GM12892 (cell line): Measurements from ENCODE around the gene ENOX1.

ENCODE experiments used
- DNase-seq: peaks from one replicate; pipeline ENCODE4 v3.0.0; 2011; ENCODE audit not compliant: insufficient read length
- FAIRE-seq: peaks from 2 replicates; lab custom pipeline; 2011; peaks lifted over from hg19 to GRCh38; lab: Jason Lieb, UNC
- POLR2A ChIP-seq: IDR thresholded peaks from 2 replicates; pipeline ENCODE4 v1.6.1; 2011; ENCODE audit warnings: low read depth, low read length, control low read depth
- POLR2AphosphoS5 ChIP-seq: IDR thresholded peaks from 2 replicates; pipeline ENCODE4 v1.6.1; 2011; ENCODE audit warnings: low read depth, low read length, control low read depth
- TAF1 ChIP-seq: IDR thresholded peaks from 2 replicates; pipeline ENCODE4 v1.6.1; 2011; ENCODE audit warnings: low read depth, mild to moderate bottlenecking, control low read depth, low read length, borderline replicate concordance

Gene ENOX1

DNA sequence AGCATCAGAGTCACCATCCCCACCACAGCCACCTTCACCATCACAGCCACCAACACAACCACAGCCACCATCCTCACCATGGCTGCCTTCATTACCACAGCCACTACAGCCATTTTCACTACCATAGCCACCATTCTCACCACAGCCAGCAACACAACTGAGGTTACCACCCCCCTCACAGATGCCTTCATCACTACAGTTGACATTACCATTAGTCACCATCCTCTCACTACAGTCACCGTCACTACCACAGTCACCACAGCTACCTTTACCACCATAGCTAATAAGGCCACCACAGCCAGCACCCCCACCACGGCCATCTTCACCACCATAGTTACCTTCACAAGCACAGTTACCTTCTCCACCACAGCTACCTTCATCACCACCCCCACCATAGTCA is 493.8 kb downstream of the ENOX1 start:
- no peak for DNase-seq
- TF ChIP-seq POLR2A (no peak), TAF1 (no peak), POLR2AphosphoS5 (no peak)
- FAIRE-seq: no peak

DNA sequence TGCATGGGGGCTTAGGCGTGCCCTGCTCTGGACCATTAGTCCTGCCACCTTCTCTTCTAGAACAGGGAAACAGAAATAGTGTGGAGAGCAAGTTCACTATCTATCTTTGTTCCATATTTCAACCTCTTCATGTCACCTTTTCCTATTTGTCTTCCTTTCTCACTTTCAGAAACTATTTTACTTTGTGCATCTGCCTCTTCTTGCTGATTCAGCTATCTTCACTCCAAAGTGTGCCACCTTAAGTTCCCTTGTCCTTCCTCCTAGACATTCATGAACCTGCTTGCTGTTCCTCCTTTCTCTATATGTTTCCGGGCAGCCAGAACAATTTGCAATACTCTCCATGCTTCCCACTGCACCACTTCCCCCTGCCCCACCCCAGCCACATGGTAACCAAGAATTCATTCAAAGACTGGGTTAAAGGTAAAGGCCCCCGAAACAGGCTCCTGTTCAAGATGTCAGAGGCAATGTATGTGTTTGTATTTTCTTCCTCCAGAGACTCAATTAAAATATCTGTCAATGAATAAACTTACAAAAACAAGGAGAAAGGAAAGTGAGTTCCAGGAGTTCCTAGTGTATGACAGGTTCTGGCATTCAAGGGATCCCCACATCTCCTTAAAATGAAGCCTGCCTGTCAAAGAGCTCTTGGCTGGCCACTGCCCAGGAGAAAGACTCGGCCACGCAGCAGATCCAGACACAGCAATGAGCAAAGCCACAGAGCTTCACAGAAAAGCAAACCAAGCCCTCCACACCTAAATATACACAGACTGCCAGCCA is 495.3 kb downstream of the ENOX1 start:
- FAIRE-seq: no peak

DNA sequence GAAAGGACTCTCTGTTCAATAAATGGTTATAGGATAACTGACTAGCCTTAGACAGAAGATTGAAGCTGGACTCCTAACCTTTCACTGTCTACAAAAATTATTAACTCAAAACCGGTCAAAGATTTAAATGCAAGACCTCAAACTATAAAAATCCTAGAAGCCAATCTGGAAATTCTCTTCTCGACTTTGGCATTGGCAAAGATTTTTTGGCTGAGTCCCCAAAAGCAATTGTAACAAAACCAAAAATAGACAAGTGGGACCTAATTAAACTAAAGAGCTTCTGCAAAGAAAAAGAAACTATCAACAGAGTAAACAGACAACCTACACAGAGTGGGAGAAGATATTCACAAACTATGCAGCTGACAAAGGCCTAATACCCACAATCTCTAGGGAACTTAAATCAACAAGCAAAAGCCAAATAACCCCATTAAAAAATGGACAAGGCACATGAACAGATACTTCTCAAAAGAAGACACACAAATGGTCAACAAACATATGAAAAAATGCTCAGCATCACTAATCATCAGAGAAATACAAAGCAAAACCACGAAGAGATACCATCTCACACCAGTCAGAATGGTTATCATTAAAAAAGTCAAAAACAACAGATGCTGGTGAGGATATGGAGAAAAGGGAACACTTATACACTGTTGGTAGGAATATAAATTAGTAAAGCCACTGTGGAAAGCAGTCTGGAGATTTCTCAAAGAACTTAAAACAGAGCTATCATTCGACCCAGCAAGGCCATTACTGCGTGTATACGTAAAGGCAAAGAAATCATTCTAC is 497.1 kb downstream of the ENOX1 start:
- DNase-seq (no peak), FAIRE-seq (no peak)
- TF ChIP-seq TAF1: no peak
- TF ChIP-seq POLR2AphosphoS5: no peak
- no peak for TF ChIP-seq POLR2A

More for the DNA sequence above, 495.3 kb downstream of the ENOX1 start:
- no peak for DNase-seq
- TF ChIP-seq POLR2A (no peak), POLR2AphosphoS5 (no peak), TAF1 (no peak)

DNA sequence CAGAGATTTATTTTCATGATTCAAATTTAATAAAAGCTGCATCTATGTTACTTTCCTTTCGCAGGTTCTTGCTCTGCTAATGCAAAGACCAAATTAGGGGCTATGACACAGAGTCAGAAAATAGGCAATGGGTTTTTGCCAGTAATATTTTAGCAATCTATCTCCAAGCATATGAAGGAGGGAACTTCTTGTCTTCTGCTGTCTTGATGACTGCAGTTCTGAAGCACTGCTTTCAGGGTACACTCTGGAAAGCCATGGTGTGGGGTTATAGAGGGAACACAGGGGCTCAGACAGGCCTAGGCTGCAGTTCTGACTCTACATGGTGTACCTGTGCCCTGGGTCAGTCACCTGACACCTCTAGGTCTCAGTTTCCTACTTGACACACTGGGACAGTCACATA is 500.0 kb downstream of the ENOX1 start:
- TF ChIP-seq POLR2AphosphoS5 (no peak), TAF1 (no peak), POLR2A (no peak)
- no peak for DNase-seq
- no peak for FAIRE-seq

DNA sequence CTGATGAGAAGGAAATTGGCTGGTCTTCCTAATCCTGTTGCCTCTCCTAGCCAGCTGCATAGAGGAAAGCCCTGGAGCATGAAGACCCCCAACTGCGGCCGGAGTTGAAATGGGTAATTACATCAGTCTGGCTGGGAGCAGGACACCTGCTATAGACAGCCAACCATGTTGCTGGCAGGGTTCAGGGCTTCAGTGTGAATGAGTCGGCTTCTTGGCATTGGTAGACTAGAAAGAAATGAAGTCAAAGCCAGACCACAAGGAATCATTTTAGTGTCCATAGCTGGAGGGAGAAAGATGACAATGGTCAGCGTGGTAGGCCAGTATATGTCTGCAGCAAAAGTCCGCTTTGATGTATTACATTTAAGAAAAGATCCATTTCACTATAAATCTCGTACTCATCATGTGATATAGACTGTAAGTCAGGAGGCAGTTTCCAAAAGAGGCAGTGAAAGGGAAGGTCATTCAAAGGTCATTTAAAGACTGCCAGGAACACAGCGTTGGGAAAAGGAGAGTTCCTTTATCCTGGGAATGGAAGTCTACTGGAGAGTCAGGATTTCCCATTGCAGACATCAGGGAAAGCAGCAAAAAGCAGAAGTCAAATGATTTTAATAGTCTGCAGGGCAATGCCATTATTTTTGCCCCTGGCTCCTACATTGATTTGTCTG is 500.7 kb downstream of the ENOX1 start:
- no peak for DNase-seq
- TF ChIP-seq POLR2A (no peak), TAF1 (no peak), POLR2AphosphoS5 (no peak)
- no peak for FAIRE-seq

DNA sequence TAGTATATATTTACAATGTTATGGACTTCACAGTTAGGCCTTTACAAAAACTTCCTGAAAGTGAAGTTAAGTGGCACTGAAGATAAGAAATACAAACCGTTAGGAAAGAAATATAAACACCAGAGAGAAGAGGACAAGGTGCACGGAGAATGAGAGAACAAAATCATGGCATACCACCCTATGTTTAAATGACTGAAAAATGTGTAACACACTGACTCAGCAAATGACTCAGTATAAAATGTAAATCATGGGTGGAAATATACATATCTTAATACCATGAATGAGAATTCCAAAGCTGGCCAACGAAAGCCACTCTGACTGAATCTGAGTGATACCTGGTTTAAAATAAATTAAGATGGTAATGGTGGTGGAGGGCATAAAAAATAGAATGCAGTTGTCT is 502.6 kb downstream of the ENOX1 start:
- DNase-seq (no peak), FAIRE-seq (no peak)

DNA sequence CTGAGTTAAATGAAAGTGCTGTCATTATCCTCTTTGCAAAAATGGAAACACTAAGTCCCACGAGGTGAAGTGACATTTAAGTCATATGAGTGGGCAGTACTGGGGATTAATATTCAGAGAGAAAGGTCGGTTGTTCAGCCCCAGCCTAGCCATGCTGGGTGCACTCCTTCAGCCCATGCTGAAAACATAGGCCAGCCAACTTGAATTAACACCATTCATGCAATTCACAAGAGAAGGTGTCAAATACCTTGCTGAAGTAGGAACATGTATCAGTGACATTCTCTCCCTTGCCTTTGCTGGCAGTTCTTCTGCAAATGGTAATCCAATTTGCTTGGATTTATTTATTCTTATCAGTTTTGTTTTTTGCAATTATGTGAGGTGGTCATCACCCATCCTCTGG is 507.1 kb downstream of the ENOX1 start:
- FAIRE-seq: no peak
- DNase-seq: no peak
- TF ChIP-seq POLR2AphosphoS5 (no peak), TAF1 (no peak), POLR2A (no peak)

More for the DNA sequence above, 502.6 kb downstream of the ENOX1 start:
- TF ChIP-seq TAF1 (no peak), POLR2AphosphoS5 (no peak), POLR2A (no peak)

DNA sequence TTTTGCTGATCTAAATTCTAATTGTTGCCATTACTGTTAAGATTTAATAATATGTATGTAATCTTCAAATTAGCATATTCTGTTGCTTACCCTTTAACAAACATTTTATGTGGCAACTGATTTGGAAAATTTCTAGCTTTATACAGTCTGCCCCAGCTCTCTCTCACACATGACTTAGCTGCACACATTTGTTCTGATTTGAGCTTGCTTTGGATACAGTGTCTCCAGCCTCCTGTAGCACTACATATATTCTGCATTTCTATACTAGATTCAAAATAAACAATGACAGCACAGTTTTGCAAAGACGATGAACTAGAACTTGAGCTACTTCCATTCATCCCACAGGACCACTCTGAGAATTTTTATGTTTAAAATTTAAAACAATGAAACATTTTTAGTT is 508.6 kb downstream of the ENOX1 start:
- DNase-seq (no peak), FAIRE-seq (no peak)
- no peak for TF ChIP-seq POLR2AphosphoS5
- TF ChIP-seq TAF1: no peak
- TF ChIP-seq POLR2A: no peak

DNA sequence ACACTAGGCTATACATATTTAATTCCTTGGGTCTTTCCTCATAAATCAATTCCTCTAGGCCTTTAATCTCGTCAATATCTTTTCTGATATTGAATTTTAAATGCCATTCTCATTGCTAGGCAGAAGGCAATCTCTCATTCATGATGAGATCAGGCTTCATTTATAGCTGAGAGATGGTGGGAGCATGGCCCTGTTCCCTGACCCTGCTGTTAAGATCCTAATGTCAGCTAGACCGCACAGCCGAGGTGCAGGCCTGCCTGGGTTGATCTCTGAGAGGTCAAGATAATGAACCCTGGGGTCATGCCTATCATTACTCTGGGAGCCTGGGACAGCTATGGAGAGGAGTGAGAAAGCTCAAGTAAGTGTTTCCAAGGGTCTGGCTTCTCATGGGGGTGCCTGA is 509.6 kb downstream of the ENOX1 start:
- DNase-seq (no peak), FAIRE-seq (no peak)
- TF ChIP-seq TAF1 (no peak), POLR2A (no peak), POLR2AphosphoS5 (no peak)

DNA sequence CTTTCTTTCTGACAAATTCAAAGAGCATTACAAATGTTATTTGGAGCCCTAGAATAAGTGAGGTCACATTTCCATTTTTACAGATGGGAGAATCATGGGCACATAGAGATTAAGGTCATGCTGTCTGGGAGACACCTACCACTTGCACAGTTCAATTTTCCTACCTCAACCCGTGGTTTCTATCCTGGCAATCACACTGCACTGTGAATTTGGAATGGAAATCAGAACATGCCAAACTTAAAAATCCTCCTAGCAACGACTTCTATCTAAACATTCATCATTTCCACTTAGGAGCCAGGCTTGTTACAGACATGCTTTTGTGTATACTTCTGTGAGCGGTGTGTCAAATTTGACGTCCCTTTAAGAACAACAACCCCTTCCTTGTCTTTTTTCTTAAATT is 511.9 kb downstream of the ENOX1 start:
- TF ChIP-seq TAF1 (no peak), POLR2A (no peak), POLR2AphosphoS5 (no peak)
- DNase-seq: no peak
- FAIRE-seq: no peak

DNA sequence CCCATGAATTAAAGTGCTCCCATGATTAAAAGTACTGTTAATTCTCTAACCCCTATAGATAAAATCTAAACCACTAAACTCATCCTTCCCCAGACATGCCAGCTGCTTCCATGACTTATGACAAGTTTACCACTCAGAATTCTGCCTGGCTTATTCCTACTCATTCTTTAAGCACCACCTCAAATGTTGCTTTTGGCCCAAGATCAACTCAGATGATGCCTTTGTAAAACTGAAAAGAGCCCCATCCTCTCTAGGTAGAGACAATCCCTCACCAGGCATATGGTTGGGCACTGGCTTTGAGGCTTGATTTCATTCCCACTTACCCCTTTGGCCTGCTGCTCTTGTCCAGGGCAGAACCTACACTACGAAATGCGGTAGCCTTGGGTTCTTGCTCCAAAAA is 513.4 kb downstream of the ENOX1 start:
- FAIRE-seq: no peak
- no peak for TF ChIP-seq POLR2A
- no peak for TF ChIP-seq TAF1
- no peak for TF ChIP-seq POLR2AphosphoS5
- DNase-seq: no peak

DNA sequence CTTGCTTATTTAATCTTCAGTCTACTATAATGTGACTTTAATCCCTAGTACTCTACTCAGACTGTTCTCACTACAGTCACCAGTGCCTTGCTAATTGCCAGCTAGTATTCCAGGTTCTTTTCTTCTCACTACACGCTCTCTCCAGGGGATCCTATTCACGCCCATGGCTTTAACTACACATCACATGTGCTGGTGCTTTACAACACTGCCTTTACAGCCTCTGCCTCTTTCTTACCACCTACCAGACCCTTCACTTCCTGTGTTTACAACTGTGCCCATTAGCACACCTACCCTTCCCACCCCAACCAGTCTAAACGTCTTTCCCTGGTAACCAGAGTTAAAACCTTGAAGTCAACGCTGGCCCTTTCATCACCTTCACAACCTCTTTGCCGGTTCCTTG is 513.9 kb downstream of the ENOX1 start:
- DNase-seq (no peak), FAIRE-seq (no peak)
- TF ChIP-seq POLR2AphosphoS5 (no peak), TAF1 (no peak), POLR2A (no peak)
